ENCODE results near the gene SEMA5A. TPM values are rescaled to one million over a fixed set of nuclear protein-coding genes. Genes with fewer than 3 reads are reported as not detected.

Gene SEMA5A
- total RNA-seq, 1 experiment from 2014 or later, result 0.15 TPM

- Histone ChIP-seq H3K4me3 (ENCODE audit: low read depth in 2 of 2, low read length in 2 of 2) (no peak overlapping the region), H3K27me3 (ENCODE audit: control insufficient read depth, insufficient read depth, low read length) (no peaks in the 10 kb centered on the region), H3K27ac (ENCODE audit: low read length) (no peak overlapping the region), H3K4me1 (ENCODE audit: control insufficient read depth, insufficient read depth, low read length) (no peaks in the 10 kb centered on the region), H3K36me3 (ENCODE audit: control insufficient read depth, insufficient read depth, low read length) (no peaks in the 10 kb centered on the region), H3K9me3 (ENCODE audit: control insufficient read depth, insufficient read depth, low read depth, low read length) (no peaks in the 10 kb centered on the region)
- TF ChIP-seq SIN3A (IDR thresholded peaks at IDR 0.05; ENCODE audit: borderline replicate concordance, insufficient read depth, low read depth, low read length) (no peak), TCF7L2 (IDR thresholded peaks at IDR 0.05; ENCODE audit: low read depth, low read length) (no peak), CTCF (IDR thresholded peaks at IDR 0.05) (no peak), REST (IDR thresholded peaks at IDR 0.05; ENCODE audit: insufficient read depth in 1 of 2, low read depth in 2 of 2, low read length in 1 of 2) (no peak), POLR2AphosphoS5 (IDR thresholded peaks at IDR 0.05; ENCODE audit: low read depth, low read length) (no peak)
- no TSS peak for BruUV-seq (replicated peaks)
- no peak for ATAC-seq
- intact Hi-C loops (cut with micrococcal nuclease; ENCODE audit: unreplicated experiment), result no loop called here
- ChIA-PET CTCF (no interaction called here), POLR2A (no interaction called here)
- DNase-seq (ENCODE audit: low read depth, low spot score), result no peak
- in situ Hi-C loops (cut with HindIII; ENCODE audit: low pct_unique_long_range_greater_than_20kb, low sequenced_read_pairs), result no loop called here
Measured at GRCh38 chr5:9391080-9391479, 154.8 kb downstream of the SEMA5A start.

- intact Hi-C loops (cut with micrococcal nuclease; ENCODE audit: unreplicated experiment) (no loop called here), in situ Hi-C loops (cut with HindIII; ENCODE audit: low pct_unique_long_range_greater_than_20kb, low sequenced_read_pairs) (no loop called here)
- H3K4me1 ChIP-seq (ENCODE audit: control insufficient read depth, insufficient read depth, low read length), result no peaks in the 10 kb centered on the region
- ChIA-PET POLR2A (no interaction called here), CTCF (no interaction called here)
- no TSS peak for BruUV-seq (replicated peaks)
- H3K27ac ChIP-seq (ENCODE audit: low read length), result no peak overlapping the region
- TF ChIP-seq CTCF (IDR thresholded peaks at IDR 0.05), result no peak
- no peak for TF ChIP-seq TCF7L2 (IDR thresholded peaks at IDR 0.05; ENCODE audit: low read depth, low read length)
- TF ChIP-seq REST (IDR thresholded peaks at IDR 0.05; ENCODE audit: insufficient read depth in 1 of 2, low read depth in 2 of 2, low read length in 1 of 2), result no peak
- TF ChIP-seq SIN3A (IDR thresholded peaks at IDR 0.05; ENCODE audit: borderline replicate concordance, insufficient read depth, low read depth, low read length), result no peak
- TF ChIP-seq POLR2AphosphoS5 (IDR thresholded peaks at IDR 0.05; ENCODE audit: low read depth, low read length), result no peak
- no peaks in the 10 kb centered on the region for H3K36me3 ChIP-seq (ENCODE audit: control insufficient read depth, insufficient read depth, low read length)
- H3K4me3 ChIP-seq (ENCODE audit: low read depth in 2 of 2, low read length in 2 of 2), result no peak overlapping the region
- ATAC-seq, result no peak
- DNase-seq (ENCODE audit: low read depth, low spot score), result no peak
- no peaks in the 10 kb centered on the region for H3K9me3 ChIP-seq (ENCODE audit: control insufficient read depth, insufficient read depth, low read depth, low read length)
- no peaks in the 10 kb centered on the region for H3K27me3 ChIP-seq (ENCODE audit: control insufficient read depth, insufficient read depth, low read length)
Measured at GRCh38 chr5:9390113-9390512, 155.8 kb downstream of the SEMA5A start.
